Measurements from ENCODE around the gene ABCG5.

ABCG5 gene

GRCh38 chr2:43838560-43839267 is at the start of gene ABCG5, which contains the start of gene ABCG8:
Gene ABCG5 (minus strand): TSS chr2:43838839. CDS start chr2:43838679, 160 bp downstream.
Gene ABCG8 (plus strand): TSS chr2:43838971. CDS start chr2:43839054, 83 bp downstream.
- no peak for ATAC-seq
- DNase-seq: no peak

GRCh38 chr2:43887176-43887575 is 48.5 kb upstream of the ABCG5 start:
- ATAC-seq: no peak

GRCh38 chr2:43885132-43885632 is 46.5 kb upstream of the ABCG5 start:
- DNase-seq: no peak
- no peak for ATAC-seq

More at GRCh38 chr2:43887176-43887575, 48.5 kb upstream of the ABCG5 start:
- DNase-seq: no peak

- DNase-seq (no peak), ATAC-seq (no peak)
These were observed 46.0 kb upstream of the ABCG5 start for GRCh38 chr2:43884689-43885088.

- DNase-seq: no peak
These were observed 43.7 kb upstream of the ABCG5 start for GRCh38 chr2:43882312-43882711.

GRCh38 chr2:43880952-43881351 is 42.3 kb upstream of the ABCG5 start:
- DNase-seq (no peak), ATAC-seq (no peak)

More at GRCh38 chr2:43882312-43882711, 43.7 kb upstream of the ABCG5 start:
- ATAC-seq: no peak

DNA sequence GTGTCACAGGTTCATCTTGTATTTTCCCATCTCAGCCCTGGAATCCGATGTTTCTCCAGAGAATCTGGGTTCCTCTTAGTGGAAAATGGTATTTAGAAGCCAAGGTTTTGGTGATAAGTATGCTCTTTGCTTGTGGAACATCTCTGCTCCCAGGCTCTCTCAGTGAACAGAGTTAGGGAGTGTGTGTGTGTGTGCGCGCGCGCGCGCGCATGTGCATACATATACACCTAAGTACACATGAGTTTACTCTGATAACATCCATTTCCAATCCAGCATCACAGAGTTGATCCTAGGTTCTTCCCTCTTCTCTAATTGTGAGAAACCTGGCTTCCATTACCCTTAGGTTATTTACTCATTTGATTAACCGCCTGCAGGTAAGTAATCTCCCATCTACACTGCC is 41.8 kb upstream of the ABCG5 start:
- ATAC-seq (no peak), DNase-seq (no peak)

- DNase-seq: no peak
- ATAC-seq: no peak
These were observed 40.6 kb upstream of the ABCG5 start for GRCh38 chr2:43879261-43879660.

DNA sequence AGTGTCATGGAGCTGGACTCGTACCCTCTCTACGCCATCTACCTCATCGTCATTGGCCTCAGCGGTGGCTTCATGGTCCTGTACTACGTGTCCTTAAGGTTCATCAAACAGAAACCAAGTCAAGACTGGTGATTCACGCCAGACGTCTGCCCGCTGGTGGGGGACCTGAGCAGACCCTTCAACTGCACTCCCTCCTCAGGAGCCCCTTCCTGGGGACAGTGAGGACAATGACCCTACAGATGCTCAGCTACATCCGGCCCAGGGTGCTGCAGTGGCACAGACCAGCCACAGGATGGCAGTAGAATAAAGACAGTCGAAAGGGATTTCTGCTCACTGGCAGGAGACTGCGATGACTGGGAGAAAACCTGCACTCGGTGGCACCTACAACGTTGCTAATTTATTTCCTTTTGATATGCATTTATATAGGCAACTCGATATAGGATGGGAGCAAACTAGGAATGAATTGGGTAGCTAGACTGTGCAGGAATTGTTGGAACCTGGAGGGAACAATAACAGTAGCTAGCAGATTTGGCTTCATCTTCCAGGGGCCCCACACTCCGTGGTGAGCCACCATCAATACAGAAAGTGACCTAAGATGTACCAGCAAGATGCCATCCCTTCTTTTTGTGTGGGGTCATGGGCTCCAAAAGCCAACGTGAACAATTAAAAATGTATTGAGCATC is 39.3 kb upstream of the ABCG5 start:
- DNase-seq: peak; percentile 77
- ATAC-seq: peak; percentile 81

DNA sequence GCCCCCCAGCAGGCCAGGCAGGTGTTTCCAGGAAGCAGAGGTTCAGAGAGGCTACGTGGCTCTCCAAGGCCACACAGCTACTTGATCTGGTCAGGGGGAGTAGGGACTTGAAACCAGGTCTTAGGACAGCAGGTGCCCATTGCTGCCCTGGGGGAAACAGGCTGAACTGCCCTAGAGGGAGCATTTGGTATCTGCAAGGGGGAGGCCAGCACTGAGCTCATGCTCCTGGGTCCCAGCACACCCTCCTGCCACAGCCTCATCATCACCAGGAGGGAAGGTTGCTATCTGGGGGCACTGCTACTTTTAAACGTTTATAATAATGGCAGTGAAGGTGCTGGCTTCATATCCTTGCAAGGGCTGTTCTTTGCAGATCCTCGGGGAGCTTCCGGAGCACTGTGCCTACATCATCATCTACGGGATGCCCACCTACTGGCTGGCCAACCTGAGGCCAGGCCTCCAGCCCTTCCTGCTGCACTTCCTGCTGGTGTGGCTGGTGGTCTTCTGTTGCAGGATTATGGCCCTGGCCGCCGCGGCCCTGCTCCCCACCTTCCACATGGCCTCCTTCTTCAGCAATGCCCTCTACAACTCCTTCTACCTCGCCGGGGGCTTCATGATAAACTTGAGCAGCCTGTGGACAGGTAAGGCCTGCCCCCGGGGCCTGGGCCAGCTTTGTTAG is 36.3 kb upstream of the ABCG5 start:
- DNase-seq (no peak), ATAC-seq (no peak)

GRCh38 chr2:43872151-43872550 is 33.5 kb upstream of the ABCG5 start:
- ATAC-seq (no peak), DNase-seq (no peak)

DNA sequence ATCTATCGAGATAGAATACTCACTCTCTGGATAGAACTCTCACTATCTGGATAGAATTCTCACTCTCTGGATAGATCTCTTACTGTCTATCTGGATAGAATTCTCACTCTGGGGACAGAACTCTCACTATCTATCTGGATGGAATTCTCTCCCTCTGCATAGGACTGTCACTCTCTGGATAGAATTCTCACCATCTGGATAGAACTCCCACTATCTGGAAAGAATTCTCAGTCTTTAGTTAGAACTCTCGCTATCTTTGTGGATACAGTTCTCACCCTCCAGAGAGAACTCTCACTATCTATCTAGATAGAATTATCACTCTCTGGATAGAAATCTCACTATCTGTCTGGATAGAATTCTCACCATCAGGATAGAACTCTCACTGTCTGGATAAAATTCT is 16.7 kb upstream of the ABCG5 start:
- DNase-seq: no peak
- no peak for ATAC-seq

GRCh38 chr2:43854671-43855070 is 16.0 kb upstream of the ABCG5 start:
- DNase-seq: no peak
- ATAC-seq: no peak

GRCh38 chr2:43853141-43854081 is 14.8 kb upstream of the ABCG5 start:
- no peak for DNase-seq
- no peak for ATAC-seq

- no peak for DNase-seq
- ATAC-seq: no peak
These were observed 13.6 kb upstream of the ABCG5 start for GRCh38 chr2:43852196-43852730.

DNA sequence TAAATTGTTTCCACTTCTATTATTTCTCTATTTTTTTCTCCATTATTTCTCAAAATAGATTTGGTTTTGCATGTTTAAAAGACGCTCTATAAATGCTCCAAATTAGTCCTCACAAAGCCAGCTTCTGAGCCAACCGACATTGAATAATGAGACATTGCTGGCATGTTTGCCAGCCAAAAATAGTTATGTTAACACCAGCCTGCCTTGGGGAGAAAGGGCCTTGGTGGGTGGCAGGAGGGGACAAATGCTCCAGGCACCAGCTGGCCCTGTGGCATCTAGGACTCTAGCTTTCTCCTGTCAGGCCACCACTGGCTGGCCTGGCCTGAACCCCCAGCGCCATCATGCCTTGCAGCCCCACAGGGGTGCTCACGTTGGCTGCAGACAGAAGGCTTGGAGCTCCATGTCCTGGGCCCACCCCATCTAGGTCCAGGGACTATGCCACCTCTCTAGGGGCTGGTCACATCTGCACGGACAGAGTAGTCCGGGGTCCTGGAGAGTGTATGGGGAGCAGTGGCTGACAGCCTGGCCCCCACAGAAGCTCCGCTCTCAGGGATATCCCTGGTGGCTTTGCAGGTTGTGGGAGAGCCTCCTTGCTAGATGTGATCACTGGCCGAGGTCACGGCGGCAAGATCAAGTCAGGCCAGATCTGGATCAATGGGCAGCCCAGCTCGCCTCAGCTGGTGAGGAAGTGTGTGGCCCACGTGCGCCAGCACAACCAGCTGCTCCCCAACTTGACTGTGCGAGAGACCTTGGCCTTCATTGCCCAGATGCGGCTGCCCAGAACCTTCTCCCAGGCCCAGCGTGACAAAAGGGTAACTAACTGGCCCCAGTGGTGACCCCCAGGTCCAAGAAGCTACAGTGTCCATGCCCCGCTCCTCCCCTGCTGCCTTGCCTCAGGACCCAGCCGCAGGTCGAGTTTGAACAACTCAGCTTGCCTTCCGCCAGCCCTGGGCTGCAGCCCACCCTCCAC is 12.7 kb upstream of the ABCG5 start:
- no peak for ATAC-seq
- no peak for DNase-seq

- ATAC-seq: no peak
- DNase-seq: no peak
These were observed 9.6 kb upstream of the ABCG5 start for GRCh38 chr2:43848214-43848613.

DNA sequence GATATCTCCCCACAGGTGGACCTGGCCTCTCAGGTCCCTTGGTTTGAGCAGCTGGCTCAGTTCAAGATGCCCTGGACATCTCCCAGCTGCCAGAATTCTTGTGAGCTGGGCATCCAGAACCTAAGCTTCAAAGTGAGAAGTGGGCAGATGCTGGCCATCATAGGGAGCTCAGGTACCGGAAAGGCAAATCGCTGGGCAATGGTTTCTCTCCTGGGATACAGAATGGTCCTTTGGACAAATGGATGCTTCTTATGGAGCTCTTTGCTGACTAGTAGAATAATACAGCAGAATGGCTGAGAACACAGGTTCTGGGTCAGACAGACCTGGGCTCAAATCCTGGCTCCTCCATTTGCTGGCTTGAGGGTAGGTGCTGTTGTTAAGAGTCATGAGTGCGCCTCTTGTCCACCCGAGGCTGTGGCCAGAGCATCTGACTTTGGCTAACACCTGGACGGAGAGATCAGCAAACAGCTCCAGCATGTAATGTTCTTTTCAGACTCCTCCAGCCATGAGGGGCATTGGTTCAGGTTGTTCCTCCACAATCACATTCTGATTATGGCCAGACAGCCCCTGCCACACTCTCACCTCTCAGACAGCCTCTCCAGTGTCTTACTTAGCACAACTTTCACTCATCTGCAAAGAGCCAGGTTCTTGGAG is 7.6 kb upstream of the ABCG5 start:
- ATAC-seq (no peak), DNase-seq (no peak)

GRCh38 chr2:43845181-43845580 is 6.5 kb upstream of the ABCG5 start:
- ATAC-seq (no peak), DNase-seq (no peak)

DNA sequence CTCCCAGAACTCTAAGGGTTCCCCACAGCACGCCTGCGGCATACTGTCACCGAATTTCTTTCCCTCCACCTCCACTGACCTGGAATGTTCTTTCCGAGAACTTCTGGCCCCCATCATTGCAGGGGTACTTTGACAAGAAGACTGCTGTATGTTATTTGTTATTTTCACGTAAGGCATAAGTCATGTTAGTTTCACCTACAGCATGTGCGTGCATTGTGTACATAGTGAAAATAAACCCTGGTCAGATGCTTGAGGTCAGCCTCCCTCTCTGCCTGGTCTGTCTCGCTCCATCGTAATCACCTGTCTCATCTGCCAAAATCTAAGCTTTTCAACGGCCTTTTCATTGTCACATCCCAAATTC is 4.2 kb upstream of the ABCG5 start:
- DNase-seq (no peak), ATAC-seq (no peak)

Data from stimulated activated naive CD8-positive, alpha-beta T cell treated with anti-CD3 and anti-CD28 coated beads, Interleukin-15, Interleukin-2, amounts not matched to agents 100 U/mL and 50 U/mL, for 24 hours (primary cell).